ENCODE measurements around the gene GBP3. TPM values are rescaled to one million over a fixed set of nuclear protein-coding genes. Genes with fewer than 3 reads are reported as not detected.
A peak's percentile ranks its signal among the peaks of the same experiment; 100 is the strongest.

The GBP3 gene
- total RNA-seq, 2 donors from 2014 or later, result 38.7 to 103 TPM

GRCh38 chr1:89064632-89065031 lies 42.0 kb upstream of the GBP3 start:
- TF ChIP-seq, protein P1, sequence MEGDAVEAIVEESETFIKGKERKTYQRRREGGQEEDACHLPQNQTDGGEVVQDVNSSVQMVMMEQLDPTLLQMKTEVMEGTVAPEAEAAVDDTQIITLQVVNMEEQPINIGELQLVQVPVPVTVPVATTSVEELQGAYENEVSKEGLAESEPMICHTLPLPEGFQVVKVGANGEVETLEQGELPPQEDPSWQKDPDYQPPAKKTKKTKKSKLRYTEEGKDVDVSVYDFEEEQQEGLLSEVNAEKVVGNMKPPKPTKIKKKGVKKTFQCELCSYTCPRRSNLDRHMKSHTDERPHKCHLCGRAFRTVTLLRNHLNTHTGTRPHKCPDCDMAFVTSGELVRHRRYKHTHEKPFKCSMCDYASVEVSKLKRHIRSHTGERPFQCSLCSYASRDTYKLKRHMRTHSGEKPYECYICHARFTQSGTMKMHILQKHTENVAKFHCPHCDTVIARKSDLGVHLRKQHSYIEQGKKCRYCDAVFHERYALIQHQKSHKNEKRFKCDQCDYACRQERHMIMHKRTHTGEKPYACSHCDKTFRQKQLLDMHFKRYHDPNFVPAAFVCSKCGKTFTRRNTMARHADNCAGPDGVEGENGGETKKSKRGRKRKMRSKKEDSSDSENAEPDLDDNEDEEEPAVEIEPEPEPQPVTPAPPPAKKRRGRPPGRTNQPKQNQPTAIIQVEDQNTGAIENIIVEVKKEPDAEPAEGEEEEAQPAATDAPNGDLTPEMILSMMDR (IDR thresholded peaks at IDR 0.05), result no peak
- Histone ChIP-seq H3K9me3 (no peaks in the 10 kb centered on the region), H3K9ac (ENCODE audit: low read depth in 2 of 2, low read length in 2 of 2) (peak overlapping the region; percentile 52 to 76), H3K27ac (peak overlapping the region; percentile 85), H3K4me3 (peak overlapping the region; percentile 50), H3K36me3 (no peaks in the 10 kb centered on the region), H3K27me3 (no peaks in the 10 kb centered on the region), H3K4me1 (no peaks in the 10 kb centered on the region)
- DNase-seq, result no peak
- intact Hi-C loops (cut with DNase I), result loop anchor here (10.0 kb wide), 1 partner anchor 70 kb away; no protein-coding TSS in a partner anchor

DNA sequence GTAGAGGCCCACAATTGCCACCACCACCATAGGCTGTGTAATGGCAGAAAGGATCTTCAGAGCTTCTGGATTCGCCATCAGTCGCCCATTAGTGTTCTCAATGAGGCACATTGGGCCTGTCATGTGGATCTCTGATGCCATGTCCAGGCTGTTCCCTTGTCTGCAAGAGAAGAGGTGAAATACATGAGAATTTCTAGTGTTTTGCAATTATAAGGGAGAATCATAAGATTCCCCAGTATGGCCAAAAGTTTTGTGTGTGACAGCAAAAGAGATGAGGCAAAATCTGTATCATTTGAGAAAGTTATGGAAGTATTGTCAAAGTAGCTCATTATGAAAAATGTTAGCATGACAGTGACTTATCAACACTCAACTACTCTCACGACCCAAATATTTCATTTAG lies 40.4 kb upstream of the GBP3 start:
- Histone ChIP-seq H3K4me3 (no peak overlapping the region), H3K27ac (no peak overlapping the region), H3K9ac (ENCODE audit: low read depth in 2 of 2, low read length in 2 of 2) (no peak overlapping the region), H3K9me3 (no peaks in the 10 kb centered on the region), H3K4me1 (no peaks in the 10 kb centered on the region), H3K36me3 (peaks cover 4% of the 10 kb centered on the region), H3K27me3 (no peaks in the 10 kb centered on the region)
- intact Hi-C loops (cut with DNase I), result loop anchor here (10.0 kb wide), 1 partner anchor 72 kb away; no protein-coding TSS in a partner anchor
- TF ChIP-seq, protein P1 (IDR thresholded peaks at IDR 0.05), result no peak
- no peak for DNase-seq

GRCh38 chr1:89060091-89060490 lies 37.4 kb upstream of the GBP3 start:
- Histone ChIP-seq H3K4me1 (no peaks in the 10 kb centered on the region), H3K27me3 (no peaks in the 10 kb centered on the region), H3K9ac (ENCODE audit: low read depth in 2 of 2, low read length in 2 of 2) (no peak overlapping the region), H3K9me3 (no peaks in the 10 kb centered on the region), H3K4me3 (no peak overlapping the region), H3K27ac (no peak overlapping the region), H3K36me3 (peaks cover 4% of the 10 kb centered on the region)
- no peak for DNase-seq
- TF ChIP-seq, protein P1 (IDR thresholded peaks at IDR 0.05), result no peak
- intact Hi-C loops (cut with DNase I), result loop anchor here (10.0 kb wide), 1 partner anchor 75 kb away; no protein-coding TSS in a partner anchor

GRCh38 chr1:89051955-89052312 lies 29.3 kb upstream of the GBP3 start:
- intact Hi-C loops (cut with DNase I), result no loop called here
- no peaks in the 10 kb centered on the region for H3K36me3 ChIP-seq
- DNase-seq, result no peak

DNA sequence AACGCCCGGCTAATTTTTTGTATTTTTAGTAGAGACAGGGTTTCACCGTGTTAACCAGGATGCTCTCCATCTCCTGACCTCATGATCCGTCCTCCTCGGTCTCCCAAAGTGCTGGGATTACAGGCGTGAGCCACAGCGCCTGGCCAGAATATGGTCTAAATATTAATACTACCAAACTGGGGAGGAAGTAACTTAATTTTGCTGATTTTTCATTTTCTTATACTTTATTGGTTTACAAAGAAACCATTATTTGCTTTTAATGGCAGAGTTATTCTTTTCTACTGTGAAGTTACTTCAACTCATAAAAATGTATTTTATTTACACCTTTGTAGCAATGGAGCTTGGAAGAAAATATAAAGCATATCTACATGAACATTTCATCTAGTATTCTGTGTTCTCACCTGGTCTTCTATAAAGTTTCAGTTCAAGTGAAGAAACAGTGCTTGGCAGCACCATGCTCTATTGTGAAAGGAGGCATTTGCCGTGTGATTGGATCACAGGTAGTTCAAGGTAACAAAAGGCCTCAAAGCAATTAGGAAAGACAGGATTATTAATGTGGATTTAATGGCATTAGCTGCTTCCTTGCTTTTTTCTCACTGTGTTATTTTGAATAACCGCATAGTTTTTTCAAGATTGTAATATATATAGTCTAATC lies 28.8 kb upstream of the GBP3 start:
- no peak for DNase-seq
- Histone ChIP-seq H3K4me1 (no peaks in the 10 kb centered on the region), H3K4me3 (no peak overlapping the region), H3K9me3 (no peaks in the 10 kb centered on the region), H3K27ac (peak overlapping the region; percentile 31), H3K9ac (ENCODE audit: low read depth in 2 of 2, low read length in 2 of 2) (no peak overlapping the region), H3K36me3 (no peaks in the 10 kb centered on the region), H3K27me3 (no peaks in the 10 kb centered on the region)
- TF ChIP-seq, protein P1 (IDR thresholded peaks at IDR 0.05), result no peak
- intact Hi-C loops (cut with DNase I), result no loop called here

More at GRCh38 chr1:89051955-89052312, 29.3 kb upstream of the GBP3 start:
- no peaks in the 10 kb centered on the region for H3K9me3 ChIP-seq
- H3K27ac ChIP-seq, result peak overlapping the region; percentile 31
- H3K9ac ChIP-seq (ENCODE audit: low read depth in 2 of 2, low read length in 2 of 2), result no peak overlapping the region
- H3K27me3 ChIP-seq, result no peaks in the 10 kb centered on the region
- H3K4me1 ChIP-seq, result no peaks in the 10 kb centered on the region
- no peak overlapping the region for H3K4me3 ChIP-seq
- TF ChIP-seq, protein P1 (IDR thresholded peaks at IDR 0.05), result no peak
